IMR-90 (cell line): Measurements from ENCODE around the gene NEUROG3. TPM values are rescaled to one million over a fixed set of nuclear protein-coding genes. Genes with fewer than 3 reads are reported as not detected.

Experiments
- ATAC-seq: fragments of 200-7000 bp; cut with Tn5 transposase; 2 replicates; pipeline ENCODE4 v1.9.1; 2020; ENCODE audit warnings: low read depth, mild to moderate bottlenecking, moderate library complexity
- BruUV-seq: library from RNA; stranded (reverse); fragments of 400-500 nt; replicated peaks from 2 replicates; lab custom pipeline; 2021; lab: Mats Ljungman, UMichigan
- CTCF ChIA-PET: fragments of 300-600 bp; formaldehyde crosslinking; extraction: SDS; loops from one replicate; lab custom pipeline; 2021; ENCODE audit warnings: antibody characterized with exemption; lab: Yijun Ruan, JAX
- POLR2A ChIA-PET: fragments of 300-600 bp; sonication (Branson Sonifier 250); formaldehyde crosslinking; loops from one replicate; lab custom pipeline; 2022; ENCODE audit warnings: antibody characterized with exemption; ENCODE audit not compliant: unreplicated experiment; lab: Charles Lee
- DNase-seq: peaks from one replicate; pipeline ENCODE4 v3.0.0; 2013
- H2AFZ ChIP-seq: replicated peaks from 2 replicates; pipeline ENCODE3; 2013; ENCODE audit warnings: low read length, mild to moderate bottlenecking; ENCODE audit not compliant: poor library complexity
- H2AK5ac ChIP-seq: 2 replicates; pipeline ENCODE4 v1.6.1; 2013; ENCODE audit warnings: low read depth, low read length, inconsistent platforms
- H2AK9ac ChIP-seq: replicated peaks from 2 replicates; pipeline ENCODE3; 2013; ENCODE audit warnings: mild to moderate bottlenecking, low read depth, low read length, moderate library complexity; ENCODE audit not compliant: poor library complexity
- H2BK120ac ChIP-seq: 2 replicates; pipeline ENCODE4 v1.6.1; 2013; ENCODE audit warnings: low read depth, low read length, inconsistent platforms
- H2BK15ac ChIP-seq: 3 replicates; pipeline ENCODE4 v1.6.1; 2013; ENCODE audit warnings: low read depth, low read length, inconsistent platforms
- H2BK20ac ChIP-seq: 2 replicates; pipeline ENCODE4 v1.6.1; 2013; ENCODE audit warnings: low read depth, mild to moderate bottlenecking, inconsistent platforms, low read length, moderate library complexity
- H2BK5ac ChIP-seq: 2 replicates; pipeline ENCODE4 v1.6.1; 2013; ENCODE audit warnings: mild to moderate bottlenecking, low read depth, low read length, inconsistent platforms; ENCODE audit not compliant: poor library complexity, severe bottlenecking
- H3K14ac ChIP-seq: replicated peaks from 2 replicates; pipeline ENCODE4 v1.6.1; 2013; ENCODE audit warnings: low read depth, low read length, inconsistent platforms
- H3K18ac ChIP-seq: 2 replicates; pipeline ENCODE4 v1.6.1; 2013; ENCODE audit warnings: low read depth, low read length, control low read depth
- H3K23ac ChIP-seq: 2 replicates; pipeline ENCODE4 v1.6.1; 2013; ENCODE audit warnings: low read depth, low read length, inconsistent platforms
- H3K27ac ChIP-seq: 2 replicates; pipeline ENCODE4 v1.5.1; 2013; ENCODE audit warnings: mild to moderate bottlenecking, control low read depth, low read length; ENCODE audit not compliant: insufficient read depth
- H3K27me3 ChIP-seq: 2 replicates; pipeline ENCODE4 v1.6.1; 2013; ENCODE audit warnings: low read length; ENCODE audit not compliant: control insufficient read depth, insufficient read depth
- H3K36me3 ChIP-seq: 2 replicates; pipeline ENCODE4 v1.6.1; 2013; ENCODE audit warnings: low read length, mixed read lengths; ENCODE audit not compliant: control insufficient read depth, insufficient read depth
- H3K4ac ChIP-seq: 2 replicates; pipeline ENCODE4 v1.6.1; 2013; ENCODE audit warnings: low read depth, low read length, inconsistent platforms
- H3K4me1 ChIP-seq: 2 replicates; pipeline ENCODE4 v1.6.1; 2013; ENCODE audit warnings: low read length, mixed read lengths; ENCODE audit not compliant: control insufficient read depth, insufficient read depth
- H3K4me2 ChIP-seq: 2 replicates; pipeline ENCODE4 v1.6.1; 2013; ENCODE audit warnings: low read depth, mild to moderate bottlenecking, control low read depth, low read length, moderate library complexity
- H3K4me3 ChIP-seq: 2 replicates; pipeline ENCODE4 v1.5.1; 2013; ENCODE audit warnings: low read depth, mild to moderate bottlenecking, control low read depth, low read length, moderate library complexity; ENCODE audit not compliant: insufficient read depth
- H3K56ac ChIP-seq: 2 replicates; pipeline ENCODE4 v1.6.1; 2013; ENCODE audit warnings: low read length, inconsistent platforms; ENCODE audit not compliant: insufficient read depth; ENCODE audit errors: extremely low read depth
- H3K79me1 ChIP-seq, 2 experiments: 2 replicates each; pipeline ENCODE4 v1.6.1; 2013; ENCODE audit warnings: low read length in 2 of 2, inconsistent platforms in 1 of 2, low read depth in 1 of 2
- H3K9ac ChIP-seq: 2 replicates; pipeline ENCODE4 v1.6.1; 2013; ENCODE audit warnings: low read depth, low read length, control low read depth
- H3K9me1 ChIP-seq: 2 replicates; pipeline ENCODE4 v1.6.1; 2013; ENCODE audit warnings: low read length, inconsistent platforms; ENCODE audit not compliant: insufficient read depth
- H3K9me3 ChIP-seq: 2 replicates; pipeline ENCODE4 v1.6.1; 2013; ENCODE audit warnings: low read length; ENCODE audit not compliant: control insufficient read depth, insufficient read depth
- H4K20me1 ChIP-seq: 2 replicates; pipeline ENCODE4 v1.6.1; 2013; ENCODE audit warnings: low read length, inconsistent platforms; ENCODE audit not compliant: insufficient read depth
- H4K5ac ChIP-seq: 2 replicates; pipeline ENCODE4 v1.6.1; 2013; ENCODE audit warnings: mild to moderate bottlenecking, low read depth, low read length, control low read depth
- H4K8ac ChIP-seq, 2 experiments: 2 replicates each; pipeline ENCODE4 v1.6.1; 2013; ENCODE audit warnings: low read depth in 2 of 2, low read length in 2 of 2, control low read depth in 1 of 2, inconsistent platforms in 1 of 2
- H4K91ac ChIP-seq: 2 replicates; pipeline ENCODE4 v1.6.1; 2013; ENCODE audit warnings: low read depth, low read length, inconsistent platforms; ENCODE audit not compliant: insufficient read depth
- CEBPB ChIP-seq: IDR thresholded peaks from 2 replicates; pipeline ENCODE4 v1.6.1; 2012; ENCODE audit warnings: low read depth, low read length, improper control_type of control experiment
- CHD1 ChIP-seq: IDR thresholded peaks from 2 replicates; pipeline ENCODE4 v1.6.1; 2012; ENCODE audit warnings: low read depth, low read length, improper control_type of control experiment
- MXI1 ChIP-seq: IDR thresholded peaks from 2 replicates; pipeline ENCODE4 v1.6.1; 2012; ENCODE audit warnings: low read depth, mild to moderate bottlenecking, low read length, moderate library complexity, borderline replicate concordance
- NFE2L2 ChIP-seq: fragments of 150-350 bp; IDR thresholded peaks from 2 replicates; pipeline ENCODE4 v1.6.1; 2016; ENCODE audit warnings: low read depth, mild to moderate bottlenecking, low read length
- POLR2A ChIP-seq: IDR thresholded peaks from 2 replicates; pipeline ENCODE4 v1.6.1; 2012; ENCODE audit warnings: mild to moderate bottlenecking, low read depth, low read length
- RAD21 ChIP-seq: IDR thresholded peaks from 2 replicates; pipeline ENCODE4 v1.6.1; 2012; ENCODE audit warnings: low read length, improper control_type of control experiment
- RCOR1 ChIP-seq: IDR thresholded peaks from 2 replicates; pipeline ENCODE4 v1.6.1; 2012; ENCODE audit warnings: mild to moderate bottlenecking, low read length, improper control_type of control experiment; ENCODE audit not compliant: insufficient replicate concordance
- RFX5 ChIP-seq: IDR thresholded peaks from 2 replicates; pipeline ENCODE4 v1.8.0; 2012; ENCODE audit warnings: low read depth, mild to moderate bottlenecking, low read length, moderate library complexity
- WGBS, 2 experiments: methylation state at CpG; one replicate each; pipeline versions ENCODE4 v1.1.5 to v1.1.7; 2013; ENCODE audit warnings: missing lambda C conversion rate in 2 of 2; ENCODE audit not compliant: insufficient read length in 1 of 2; ENCODE audit errors: extremely low coverage in 2 of 2; 5-methylcytosine and 5-hydroxymethylcytosine counted together
- dilution Hi-C: fragments of 300-500 bp; cut with HindIII; formaldehyde crosslinking; loops from one replicate; pipeline ENCODE4 v1.14.3; 2018; ENCODE audit warnings: low sequenced_read_pairs; ENCODE audit not compliant: unreplicated experiment
- in situ Hi-C: fragments of 300-500 bp; cut with MboI; formaldehyde crosslinking; loops from 3 replicates; pipeline ENCODE4 v1.14.3; 2019; ENCODE audit warnings: low sequenced_read_pairs, inconsistent platforms, mixed read lengths
- intact Hi-C: fragments of 100-400 bp; cut with micrococcal nuclease; formaldehyde crosslinking; loops from 2 replicates; pipeline ENCODE4 v1.10.0; 2022
- polyA plus RNA-seq, 3 experiments: library from polyadenylated mRNA; depleted of rRNA; stranded (reverse); fragments of >200 nt; gene quantifications; 2 replicates each; pipeline ENCODE4 v1.2.3, GENCODE V29; 2012; ENCODE audit warnings: low replicate concordance in 1 of 3
- total RNA-seq: library from RNA; depleted of rRNA; stranded (reverse); fragments of >200 nt; gene quantifications from 2 replicates; pipeline ENCODE4 v1.2.3, GENCODE V29; 2012
- TF ChIP-seq, protein P1 (sequence below): conservative IDR thresholded peaks from 2 replicates; pipeline ENCODE4 v1.5.1; 2012; ENCODE audit warnings: mild to moderate bottlenecking, low read depth, low read length, improper control_type of control experiment
- TF ChIP-seq, protein P2 (sequence below): fragments of 150-350 bp; IDR thresholded peaks from 2 replicates; pipeline ENCODE4 v1.6.1; 2017; ENCODE audit warnings: mild to moderate bottlenecking, antibody characterized with exemption, low read length, low read depth

The NEUROG3 gene
- total and polyA plus RNA-seq, 2 of the 4 experiments (the other 2 are of a cell fraction) = not detected

DNA sequence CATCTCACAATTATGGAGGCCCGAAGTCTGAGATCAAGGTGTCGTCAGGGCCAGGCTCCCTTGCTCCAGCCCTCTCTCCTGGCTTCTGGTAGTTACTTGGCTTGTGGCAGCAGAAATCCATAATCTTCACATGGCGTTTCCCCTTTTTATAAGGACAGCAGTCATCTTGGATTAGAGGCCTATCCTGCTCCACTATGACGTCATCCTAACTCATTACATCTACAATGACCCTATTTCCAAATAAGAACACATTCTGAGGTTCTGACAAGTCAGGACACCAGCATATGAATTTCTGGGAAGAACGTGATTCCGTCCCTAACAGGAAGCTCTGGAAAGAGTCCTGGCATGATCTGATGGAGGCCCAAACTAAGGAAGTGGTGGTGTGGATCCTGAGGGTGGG lies 35.8 kb downstream of the NEUROG3 start:
- Histone ChIP-seq H2AK5ac (no peak overlapping the region), H3K9me1 (no peaks in the 10 kb centered on the region), H2BK20ac (no peak overlapping the region), H2BK120ac (no peak overlapping the region), H3K27ac (no peak overlapping the region), H3K79me1 (no peaks in the 10 kb centered on the region), H3K4me3 (no peak overlapping the region), H4K8ac (no peak overlapping the region), H3K36me3 (no peaks in the 10 kb centered on the region), H3K4ac (no peak overlapping the region), H2BK5ac (no peak overlapping the region), H3K18ac (no peak overlapping the region), H4K91ac (no peak overlapping the region), H3K9me3 (peaks cover 4% of the 10 kb centered on the region; the same call in 1 of the 2 replicates), H3K56ac (no peak overlapping the region), H3K14ac (no peak overlapping the region), H3K4me1 (no peaks in the 10 kb centered on the region), H2AFZ (no peak overlapping the region), H3K27me3 (peaks cover 9% of the 10 kb centered on the region), H3K4me2 (no peak overlapping the region), H4K5ac (no peak overlapping the region), H2BK15ac (no peak overlapping the region), H3K9ac (no peak overlapping the region), H3K23ac (no peak overlapping the region), H2AK9ac (no peak overlapping the region), H4K20me1 (no peaks in the 10 kb centered on the region)
- intact Hi-C loops (no loop called here), in situ Hi-C loops (no loop called here), dilution Hi-C loops (no loop called here)
- ChIA-PET CTCF (no interaction called here), POLR2A (no interaction called here)
- no TSS peak for BruUV-seq
- TF ChIP-seq CHD1 (no peak), RFX5 (no peak), RAD21 (no peak), RCOR1 (no peak), NFE2L2 (no peak), MXI1 (no peak), CEBPB (no peak), POLR2A (no peak)
- TF ChIP-seq, protein P1, sequence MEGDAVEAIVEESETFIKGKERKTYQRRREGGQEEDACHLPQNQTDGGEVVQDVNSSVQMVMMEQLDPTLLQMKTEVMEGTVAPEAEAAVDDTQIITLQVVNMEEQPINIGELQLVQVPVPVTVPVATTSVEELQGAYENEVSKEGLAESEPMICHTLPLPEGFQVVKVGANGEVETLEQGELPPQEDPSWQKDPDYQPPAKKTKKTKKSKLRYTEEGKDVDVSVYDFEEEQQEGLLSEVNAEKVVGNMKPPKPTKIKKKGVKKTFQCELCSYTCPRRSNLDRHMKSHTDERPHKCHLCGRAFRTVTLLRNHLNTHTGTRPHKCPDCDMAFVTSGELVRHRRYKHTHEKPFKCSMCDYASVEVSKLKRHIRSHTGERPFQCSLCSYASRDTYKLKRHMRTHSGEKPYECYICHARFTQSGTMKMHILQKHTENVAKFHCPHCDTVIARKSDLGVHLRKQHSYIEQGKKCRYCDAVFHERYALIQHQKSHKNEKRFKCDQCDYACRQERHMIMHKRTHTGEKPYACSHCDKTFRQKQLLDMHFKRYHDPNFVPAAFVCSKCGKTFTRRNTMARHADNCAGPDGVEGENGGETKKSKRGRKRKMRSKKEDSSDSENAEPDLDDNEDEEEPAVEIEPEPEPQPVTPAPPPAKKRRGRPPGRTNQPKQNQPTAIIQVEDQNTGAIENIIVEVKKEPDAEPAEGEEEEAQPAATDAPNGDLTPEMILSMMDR = no peak
- TF ChIP-seq, protein P2, sequence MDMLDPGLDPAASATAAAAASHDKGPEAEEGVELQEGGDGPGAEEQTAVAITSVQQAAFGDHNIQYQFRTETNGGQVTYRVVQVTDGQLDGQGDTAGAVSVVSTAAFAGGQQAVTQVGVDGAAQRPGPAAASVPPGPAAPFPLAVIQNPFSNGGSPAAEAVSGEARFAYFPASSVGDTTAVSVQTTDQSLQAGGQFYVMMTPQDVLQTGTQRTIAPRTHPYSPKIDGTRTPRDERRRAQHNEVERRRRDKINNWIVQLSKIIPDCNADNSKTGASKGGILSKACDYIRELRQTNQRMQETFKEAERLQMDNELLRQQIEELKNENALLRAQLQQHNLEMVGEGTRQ = no peak
- ATAC-seq (no peak), DNase-seq (no peak)
- WGBS, 2 experiments = 67% methylated on average over 2 of the region's 6 CpGs; no CpG with 5 or more reads in 1 of the 2 experiments
